OCI-M2 (cell line): ENCODE results near the gene RPUSD1.
"Not testable (repeated sequence)": the region's sequence is repeated elsewhere in the genome, so short reads cannot be mapped to it uniquely, and the experiment has no call there.

Source experiments
- DNase-seq: peaks from one replicate; lab custom pipeline; 2025; ENCODE audit not compliant: unreplicated experiment; lab: John Stamatoyannopoulos, UW

RPUSD1 gene

GRCh38 chr16:751152-752006 lies 36.8 kb downstream of the RPUSD1 start:
- DNase-seq = no peak

GRCh38 chr16:750485-750884 lies 37.7 kb downstream of the RPUSD1 start:
- DNase-seq = no peak

- no peak for DNase-seq
Measured at GRCh38 chr16:749010-749409, 39.2 kb downstream of the RPUSD1 start.

GRCh38 chr16:747978-748746 lies 40.0 kb downstream of the RPUSD1 start:
- no peak for DNase-seq

- no peak for DNase-seq
Measured at GRCh38 chr16:746637-747036, 41.5 kb downstream of the RPUSD1 start.

GRCh38 chr16:745739-746138 lies 42.4 kb downstream of the RPUSD1 start:
- DNase-seq = no peak

GRCh38 chr16:743794-744500 lies 44.2 kb downstream of the RPUSD1 start:
- DNase-seq = no peak

GRCh38 chr16:742894-743293 lies 45.3 kb downstream of the RPUSD1 start:
- DNase-seq = not testable (repeated sequence)

GRCh38 chr16:741986-742629 lies 46.1 kb downstream of the RPUSD1 start:
- no peak for DNase-seq

GRCh38 chr16:740764-741505 lies 47.2 kb downstream of the RPUSD1 start, which contains the start of gene CIAO3:
TSS of gene CIAO3 (minus strand) at chr16:740997. CDS start at chr16:740985, 12 bp downstream.
- DNase-seq = peak; percentile 42

GRCh38 chr16:740459-740763 lies 47.8 kb downstream of the RPUSD1 start:
- DNase-seq = no peak

- DNase-seq = no peak
Measured at GRCh38 chr16:739560-740458, 48.4 kb downstream of the RPUSD1 start.

GRCh38 chr16:736936-737481 lies 51.2 kb downstream of the RPUSD1 start:
- DNase-seq = no peak

- no peak for DNase-seq
Measured at GRCh38 chr16:735982-736453, 52.2 kb downstream of the RPUSD1 start.

- no peak for DNase-seq
Measured at GRCh38 chr16:734981-735881, 53.0 kb downstream of the RPUSD1 start.
